ENCODE measurements around the gene PRDM7.
"Not testable (repeated sequence)": the region's sequence is repeated elsewhere in the genome, so short reads cannot be mapped to it uniquely, and the experiment has no call there.

The PRDM7 gene

GRCh38 chr16:90057738-90058173, 19.4 kb downstream of the PRDM7 start:
- Histone ChIP-seq H2BK15ac (ENCODE audit: low read length) (no peak overlapping the region), H2BK120ac (ENCODE audit: low read depth, low read length) (no peak overlapping the region), H4K91ac (ENCODE audit: low read depth, low read length, poor library complexity) (no peak overlapping the region), H3K4ac (ENCODE audit: low read length) (no peak overlapping the region), H3K4me3 (ENCODE audit: low read length in 2 of 2) (no peak overlapping the region), H2BK12ac (ENCODE audit: low read length) (no peak overlapping the region), H3K14ac (ENCODE audit: low read length) (no peak overlapping the region), H3K9ac (ENCODE audit: low read depth, low read length, poor library complexity) (no peak overlapping the region), H4K8ac (ENCODE audit: low read depth, low read length) (no peak overlapping the region), H3K23ac (ENCODE audit: low read depth, low read length, poor library complexity) (no peak overlapping the region), H3K79me1 (ENCODE audit: low read depth, low read length) (no peaks in the 10 kb centered on the region), H2AFZ (ENCODE audit: low read length) (no peak overlapping the region), H3K9me3 (replicated peaks in 1 of 2; ENCODE audit: control insufficient read depth in 2 of 2, insufficient read depth in 1 of 2, low read depth in 1 of 2, low read length in 2 of 2) (peaks cover 15 to 17% of the 10 kb centered on the region in 2 donors), H3K27ac (replicated peaks; ENCODE audit: low read length) (no peak overlapping the region), H3K4me1 (ENCODE audit: control insufficient read depth in 2 of 2, insufficient read depth in 1 of 2, low read depth in 1 of 2, low read length in 2 of 2) (no peaks in the 10 kb centered on the region), H2AK5ac (ENCODE audit: low read depth, low read length) (no peak overlapping the region), H3K18ac (ENCODE audit: low read length) (no peak overlapping the region), H3K4me2 (ENCODE audit: insufficient read depth, low read length, poor library complexity, severe bottlenecking) (no peak overlapping the region), H3K36me3 (replicated peaks in 1 of 2; ENCODE audit: control insufficient read depth in 2 of 2, insufficient read depth in 2 of 2, low read length in 2 of 2) (no peaks in the 10 kb centered on the region), H3K27me3 (ENCODE audit: control insufficient read depth in 3 of 3, insufficient read depth in 3 of 3, low read depth in 1 of 3, low read length in 3 of 3) (peaks cover 0 to 4% (median 0%) of the 10 kb centered on the region in 3 experiments), H2BK5ac (ENCODE audit: low read length) (no peak overlapping the region)
- no CpG with 5 or more reads among the region's 8 CpGs for WGBS, 2 donors (ENCODE audit: extremely low coverage in 2 of 2, insufficient read length in 2 of 2, insufficient replicate concordance in 1 of 2)
- DNase-seq (ENCODE audit: low spot score), result no peak

- DNase-seq (ENCODE audit: low spot score); H3K4ac ChIP-seq (ENCODE audit: low read length); H2BK120ac ChIP-seq (ENCODE audit: low read depth, low read length); H3K23ac ChIP-seq (ENCODE audit: low read depth, low read length, poor library complexity); H3K79me1 ChIP-seq (ENCODE audit: low read depth, low read length); H3K9ac ChIP-seq (ENCODE audit: low read depth, low read length, poor library complexity); H2BK15ac ChIP-seq (ENCODE audit: low read length); H3K4me1 ChIP-seq (ENCODE audit: control insufficient read depth in 2 of 2, insufficient read depth in 1 of 2, low read depth in 1 of 2, low read length in 2 of 2); H3K14ac ChIP-seq (ENCODE audit: low read length); H2BK5ac ChIP-seq (ENCODE audit: low read length); H3K27ac ChIP-seq (replicated peaks; ENCODE audit: low read length); H3K18ac ChIP-seq (ENCODE audit: low read length); H2AFZ ChIP-seq (ENCODE audit: low read length); H3K27me3 ChIP-seq (ENCODE audit: control insufficient read depth in 3 of 3, insufficient read depth in 3 of 3, low read depth in 1 of 3, low read length in 3 of 3); H3K36me3 ChIP-seq (replicated peaks in 1 of 2; ENCODE audit: control insufficient read depth in 2 of 2, insufficient read depth in 2 of 2, low read length in 2 of 2); H3K4me3 ChIP-seq (ENCODE audit: low read length in 2 of 2); H2AK5ac ChIP-seq (ENCODE audit: low read depth, low read length); H2BK12ac ChIP-seq (ENCODE audit: low read length); H3K4me2 ChIP-seq (ENCODE audit: insufficient read depth, low read length, poor library complexity, severe bottlenecking); H4K91ac ChIP-seq (ENCODE audit: low read depth, low read length, poor library complexity); H4K8ac ChIP-seq (ENCODE audit: low read depth, low read length): not testable (repeated sequence)
- peaks cover 15 to 17% of the 10 kb centered on the region in 2 donors for H3K9me3 ChIP-seq (replicated peaks in 1 of 2; ENCODE audit: control insufficient read depth in 2 of 2, insufficient read depth in 1 of 2, low read depth in 1 of 2, low read length in 2 of 2)
- WGBS, 2 donors (ENCODE audit: extremely low coverage in 2 of 2, insufficient read length in 2 of 2, insufficient replicate concordance in 1 of 2), result no CpG with 5 or more reads among the region's 15 CpGs
These were observed 20.6 kb downstream of the PRDM7 start for GRCh38 chr16:90056521-90056920.

GRCh38 chr16:90055371-90055770, 21.8 kb downstream of the PRDM7 start:
- Histone ChIP-seq H3K18ac (ENCODE audit: low read length) (no peak overlapping the region), H3K9me3 (replicated peaks in 1 of 2; ENCODE audit: control insufficient read depth in 2 of 2, insufficient read depth in 1 of 2, low read depth in 1 of 2, low read length in 2 of 2) (peaks cover 15 to 17% of the 10 kb centered on the region in 2 donors), H2AK5ac (ENCODE audit: low read depth, low read length) (no peak overlapping the region), H3K9ac (ENCODE audit: low read depth, low read length, poor library complexity) (peak overlapping the region; percentile 17), H3K4ac (ENCODE audit: low read length) (no peak overlapping the region), H2AFZ (ENCODE audit: low read length) (no peak overlapping the region), H3K4me3 (ENCODE audit: low read length in 2 of 2) (no peak overlapping the region), H2BK5ac (ENCODE audit: low read length) (no peak overlapping the region), H3K14ac (ENCODE audit: low read length) (no peak overlapping the region), H3K23ac (ENCODE audit: low read depth, low read length, poor library complexity) (no peak overlapping the region), H2BK12ac (ENCODE audit: low read length) (no peak overlapping the region), H3K27me3 (ENCODE audit: control insufficient read depth in 3 of 3, insufficient read depth in 3 of 3, low read depth in 1 of 3, low read length in 3 of 3) (peaks cover 0 to 4% (median 0%) of the 10 kb centered on the region in 3 experiments), H3K27ac (replicated peaks; ENCODE audit: low read length) (no peak overlapping the region), H4K8ac (ENCODE audit: low read depth, low read length) (no peak overlapping the region), H2BK15ac (ENCODE audit: low read length) (no peak overlapping the region), H4K91ac (ENCODE audit: low read depth, low read length, poor library complexity) (no peak overlapping the region), H3K79me1 (ENCODE audit: low read depth, low read length) (no peaks in the 10 kb centered on the region), H3K36me3 (replicated peaks in 1 of 2; ENCODE audit: control insufficient read depth in 2 of 2, insufficient read depth in 2 of 2, low read length in 2 of 2) (no peaks in the 10 kb centered on the region), H3K4me2 (ENCODE audit: insufficient read depth, low read length, poor library complexity, severe bottlenecking) (no peak overlapping the region), H3K4me1 (ENCODE audit: control insufficient read depth in 2 of 2, insufficient read depth in 1 of 2, low read depth in 1 of 2, low read length in 2 of 2) (no peaks in the 10 kb centered on the region), H2BK120ac (ENCODE audit: low read depth, low read length) (no peak overlapping the region)
- WGBS, 2 donors (ENCODE audit: extremely low coverage in 2 of 2, insufficient read length in 2 of 2, insufficient replicate concordance in 1 of 2), result no CpG with 5 or more reads among the region's 4 CpGs
- no peak for DNase-seq (ENCODE audit: low spot score)

GRCh38 chr16:90054554-90054953, 22.6 kb downstream of the PRDM7 start:
- Histone ChIP-seq H3K27ac (replicated peaks; ENCODE audit: low read length) (no peak overlapping the region), H2BK12ac (ENCODE audit: low read length) (no peak overlapping the region), H3K27me3 (ENCODE audit: control insufficient read depth in 3 of 3, insufficient read depth in 3 of 3, low read depth in 1 of 3, low read length in 3 of 3) (peaks cover 0 to 6% (median 0%) of the 10 kb centered on the region in 3 experiments), H3K18ac (ENCODE audit: low read length) (no peak overlapping the region), H2BK15ac (ENCODE audit: low read length) (no peak overlapping the region), H2AK5ac (ENCODE audit: low read depth, low read length) (no peak overlapping the region), H3K36me3 (replicated peaks in 1 of 2; ENCODE audit: control insufficient read depth in 2 of 2, insufficient read depth in 2 of 2, low read length in 2 of 2) (no peaks in the 10 kb centered on the region), H4K91ac (ENCODE audit: low read depth, low read length, poor library complexity) (no peak overlapping the region), H2BK5ac (ENCODE audit: low read length) (no peak overlapping the region), H2AFZ (ENCODE audit: low read length) (no peak overlapping the region), H3K9me3 (replicated peaks in 1 of 2; ENCODE audit: control insufficient read depth in 2 of 2, insufficient read depth in 1 of 2, low read depth in 1 of 2, low read length in 2 of 2) (peaks cover 15 to 20% of the 10 kb centered on the region in 2 donors), H2BK120ac (ENCODE audit: low read depth, low read length) (no peak overlapping the region), H3K4ac (ENCODE audit: low read length) (no peak overlapping the region), H4K8ac (ENCODE audit: low read depth, low read length) (no peak overlapping the region), H3K4me3 (ENCODE audit: low read length in 2 of 2) (no peak overlapping the region), H3K14ac (ENCODE audit: low read length) (no peak overlapping the region), H3K9ac (ENCODE audit: low read depth, low read length, poor library complexity) (no peak overlapping the region), H3K23ac (ENCODE audit: low read depth, low read length, poor library complexity) (no peak overlapping the region), H3K79me1 (ENCODE audit: low read depth, low read length) (no peaks in the 10 kb centered on the region), H3K4me2 (ENCODE audit: insufficient read depth, low read length, poor library complexity, severe bottlenecking) (no peak overlapping the region), H3K4me1 (ENCODE audit: control insufficient read depth in 2 of 2, insufficient read depth in 1 of 2, low read depth in 1 of 2, low read length in 2 of 2) (no peaks in the 10 kb centered on the region)
- WGBS, 2 donors (ENCODE audit: extremely low coverage in 2 of 2, insufficient read length in 2 of 2, insufficient replicate concordance in 1 of 2), result no CpG with 5 or more reads among the region's 4 CpGs
- DNase-seq (ENCODE audit: low spot score), result no peak

All from neuronal stem cell (in vitro differentiated cells).